NT2/D1 (cell line): ENCODE measurements around the gene CAMK1D.

ENCODE experiments used
- SUZ12 ChIP-seq: IDR thresholded peaks from 2 replicates; pipeline ENCODE4 v1.6.1; 2011; ENCODE audit not compliant: insufficient read length, insufficient read depth; ENCODE audit errors: extremely low read depth
- ZNF274 ChIP-seq: IDR thresholded peaks from 2 replicates; pipeline ENCODE4 v1.6.1; 2011; ENCODE audit warnings: mild to moderate bottlenecking, low read depth, low read length

- TF ChIP-seq ZNF274 (no peak), SUZ12 (no peak)
Measured at GRCh38 chr10:12550994-12551393, 201.6 kb downstream of the CAMK1D start.
